Vein endothelial cell (primary cell): Measurements from ENCODE around the gene LCE7A. TPM values are rescaled to one million over a fixed set of nuclear protein-coding genes. Genes with fewer than 3 reads are reported as not detected.

Experiments
- total RNA-seq: library from RNA; depleted of rRNA; stranded (reverse); fragments of >200 nt; gene quantifications from 2 replicates; pipeline ENCODE4 v1.2.3, GENCODE V29; 2012

LCE7A gene, protein sequence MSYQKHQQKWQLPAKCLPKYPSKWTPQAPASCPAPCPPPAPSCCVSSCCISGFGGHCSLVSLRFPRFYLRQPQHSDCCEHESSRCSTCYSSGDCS
- total RNA-seq = not detected in 2 replicates

DNA sequence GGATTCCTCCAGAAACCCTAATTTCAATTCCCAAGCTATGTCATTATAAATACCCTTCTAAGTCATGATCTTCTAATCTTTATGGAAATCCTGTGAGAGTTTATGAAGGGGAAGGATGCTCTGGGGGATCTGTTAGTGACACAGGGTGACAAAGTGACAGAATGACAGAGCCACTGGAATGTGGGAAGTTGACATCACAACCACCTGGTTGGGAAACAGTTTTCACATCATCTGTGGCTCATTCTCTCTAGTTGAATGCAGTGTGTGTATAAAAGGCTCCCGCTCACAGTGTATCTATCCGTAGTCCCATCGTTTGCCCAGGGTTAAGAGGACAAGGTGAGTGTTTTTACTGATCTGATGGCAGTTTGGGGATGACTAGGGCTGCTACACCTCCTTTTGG is at the start of gene LCE7A:
TSS of gene LCE7A (plus strand) at position 301 of the 400 bp plus-strand sequence. CDS start 702 bp downstream, outside the sequence.

DNA sequence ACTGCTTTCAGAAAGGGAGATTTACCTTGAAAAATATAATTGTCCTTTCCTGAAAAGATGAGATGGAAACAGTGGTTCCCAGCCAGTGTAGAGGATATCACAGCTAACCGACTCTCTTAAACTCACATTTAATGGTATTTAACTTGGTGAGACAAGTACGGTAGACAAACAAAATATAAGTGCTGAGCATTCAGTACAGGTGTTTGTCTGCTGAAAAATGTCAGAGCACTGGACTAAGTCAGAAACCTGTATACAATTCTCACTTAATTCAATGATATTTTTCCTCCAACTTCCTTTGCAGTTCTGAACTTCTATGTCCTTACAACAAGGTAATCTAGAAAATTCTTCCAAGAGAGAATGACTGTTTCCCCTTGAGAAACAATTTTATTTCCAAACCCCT is 48.1 kb upstream of the LCE7A start, which contains the start of gene LCE1B:
TSS of gene LCE1B (plus strand) at position 301 of the 400 bp plus-strand sequence. CDS start 476 bp downstream, outside the sequence.

DNA sequence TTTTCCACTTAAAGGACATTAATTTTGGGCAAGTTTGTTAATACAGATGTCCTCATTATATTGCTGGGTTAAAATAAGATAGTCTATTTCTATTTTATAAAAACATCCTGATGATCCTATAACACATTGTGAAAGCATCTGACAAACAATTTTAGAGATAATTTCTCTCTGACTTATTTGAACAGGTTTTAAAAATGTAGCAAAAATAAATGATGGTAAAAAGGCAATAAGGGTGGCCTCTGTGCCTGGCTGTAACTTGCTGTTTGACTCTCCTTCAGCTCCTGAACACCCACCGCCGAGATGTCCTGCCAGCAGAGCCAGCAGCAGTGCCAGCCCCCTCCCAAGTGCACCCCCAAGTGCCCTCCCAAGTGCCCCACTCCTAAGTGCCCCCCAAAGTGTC is 32.6 kb upstream of the LCE7A start, which contains the start of gene LCE1A:
TSS of gene LCE1A (plus strand) at position 301 of the 400 bp plus-strand sequence. CDS start at position 301, 0 bp downstream.

DNA sequence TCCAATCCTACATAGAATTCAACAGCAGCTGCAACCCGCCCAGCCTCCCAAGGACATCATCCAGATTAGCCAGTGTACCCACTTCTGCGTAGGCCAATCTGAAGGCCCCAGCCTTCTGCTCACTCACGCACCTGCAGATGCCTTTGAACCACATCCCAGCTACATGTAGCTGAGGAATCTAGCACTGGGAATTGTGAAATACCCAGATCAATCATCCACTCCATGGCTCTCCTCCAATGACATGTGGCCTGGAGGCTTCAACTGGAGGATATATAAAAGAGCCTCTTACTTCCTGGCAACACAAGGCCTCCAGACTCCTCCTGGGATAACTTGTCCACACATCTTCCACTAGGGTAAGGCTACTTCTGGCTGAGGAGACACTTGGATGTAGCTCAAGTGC is 17.2 kb upstream of the LCE7A start, which contains the start of gene LCE6A:
TSS of gene LCE6A (plus strand) at position 301 of the 400 bp plus-strand sequence. CDS start 665 bp downstream, outside the sequence.

DNA sequence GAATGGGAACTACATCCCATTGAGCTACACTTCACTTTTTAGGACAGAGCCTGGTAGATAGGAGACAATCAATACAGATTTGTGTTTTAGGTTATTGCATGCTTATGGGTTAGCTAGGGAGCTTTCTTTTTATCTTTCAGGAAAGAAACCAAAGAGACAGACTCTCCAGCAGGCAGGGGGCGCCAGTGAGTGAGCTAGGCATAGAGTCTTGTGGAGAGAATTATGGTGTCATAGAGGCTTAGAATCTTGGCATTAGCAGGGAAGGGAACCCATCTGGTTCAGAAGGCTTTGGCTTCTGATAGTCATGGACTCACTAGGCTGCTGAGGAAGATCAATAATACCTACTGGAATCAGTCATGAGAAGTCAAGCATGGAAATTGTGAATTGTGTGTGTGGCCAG is 18.2 kb downstream of the LCE7A start, which contains the start of gene SMCP:
TSS of gene SMCP (plus strand) at position 281 of the 400 bp plus-strand sequence. CDS start 6,101 bp downstream, outside the sequence.

DNA sequence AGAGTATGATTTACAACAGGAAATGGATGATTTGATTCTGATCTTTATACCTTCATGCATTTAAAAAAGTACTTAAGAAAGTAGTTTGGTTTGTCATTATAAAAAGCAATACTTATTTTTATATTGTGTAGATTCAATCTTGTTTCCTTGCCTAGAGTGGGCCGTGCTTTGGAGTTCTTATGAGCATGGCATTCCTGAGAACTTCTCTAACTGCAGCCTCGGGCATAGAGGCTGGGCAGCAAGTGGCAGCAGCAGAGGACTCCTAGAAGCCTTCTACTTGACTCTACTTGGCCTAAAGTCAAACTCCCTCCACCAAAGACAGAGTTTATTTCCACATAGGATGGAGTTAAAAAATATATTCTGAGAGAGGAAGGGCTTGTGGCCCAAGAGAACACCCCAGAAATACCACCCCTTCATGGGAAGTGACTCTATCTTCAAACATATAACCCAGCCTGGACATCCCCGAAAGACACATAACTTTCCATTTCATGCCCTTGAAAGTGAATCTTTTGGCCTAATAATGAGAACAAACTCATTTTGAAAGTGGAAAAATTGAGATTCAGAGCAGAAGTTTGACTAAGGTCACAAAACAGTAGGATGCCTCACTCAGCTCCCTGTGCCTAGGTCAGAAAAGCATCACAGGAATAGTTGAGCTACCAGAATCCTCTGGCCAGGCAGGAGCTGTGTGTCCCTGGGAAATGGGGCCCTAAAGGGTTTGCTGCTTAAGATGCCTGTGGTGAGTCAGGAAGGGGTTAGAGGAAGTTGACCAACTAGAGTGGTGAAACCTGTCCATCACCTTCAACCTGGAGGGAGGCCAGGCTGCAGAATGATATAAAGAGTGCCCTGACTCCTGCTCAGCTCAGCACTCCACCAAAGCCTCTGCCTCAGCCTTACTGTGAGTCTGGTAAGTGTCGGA is 48.1 kb downstream of the LCE7A start, which contains the start of gene IVL:
TSS of gene IVL (plus strand) at position 861 of the 916 bp plus-strand sequence. CDS start 1,252 bp downstream, outside the sequence.

Other genes with a start within 250 kb of the LCE7A start
- gene LCE3B, start 246.2 kb upstream of the LCE7A start, total RNA-seq = not detected in 2 replicates
- not detected in 2 replicates for gene LCE3A, start 236.9 kb upstream of the LCE7A start, total RNA-seq
- gene LCE2D, start 196.6 kb upstream of the LCE7A start, total RNA-seq = not detected in 2 replicates
- gene LCE2C, start 184.7 kb upstream of the LCE7A start, total RNA-seq = not detected in 2 replicates
- not detected in 2 replicates for gene LCE2B, start 173.9 kb upstream of the LCE7A start, total RNA-seq
- not detected in 2 replicates for gene LCE2A, start 161.7 kb upstream of the LCE7A start, total RNA-seq
- not detected in 2 replicates for gene LCE4A, start 151.8 kb upstream of the LCE7A start, total RNA-seq
- not detected in 2 replicates for gene KPRP, start 102.0 kb upstream of the LCE7A start, total RNA-seq
- gene LCE1F, start 84.9 kb upstream of the LCE7A start, total RNA-seq = not detected in 2 replicates
- not detected in 2 replicates for gene LCE1E, start 73.7 kb upstream of the LCE7A start, total RNA-seq
- not detected in 2 replicates for gene LCE1D, start 63.3 kb upstream of the LCE7A start, total RNA-seq
- not detected in 2 replicates for gene LCE1C, start 53.3 kb upstream of the LCE7A start, total RNA-seq
- not detected in 2 replicates for gene LCE1B, start 48.0 kb upstream of the LCE7A start, total RNA-seq
- gene LCE1A, start 32.5 kb upstream of the LCE7A start, total RNA-seq = not detected in 2 replicates
- not detected in 2 replicates for gene LCE6A, start 17.1 kb upstream of the LCE7A start, total RNA-seq
- not detected in 2 replicates for gene SMCP, start 18.3 kb downstream of the LCE7A start, total RNA-seq
- not detected in 2 replicates for gene IVL, start 48.5 kb downstream of the LCE7A start, total RNA-seq
- gene SPRR5, start 87.2 kb downstream of the LCE7A start, total RNA-seq = not detected in 2 replicates
- gene SPRR4, start 110.7 kb downstream of the LCE7A start, total RNA-seq = not detected in 2 replicates
- gene SPRR1A, start 124.1 kb downstream of the LCE7A start, total RNA-seq = not detected in 2 replicates
- not detected in 2 replicates for gene SPRR3, start 141.8 kb downstream of the LCE7A start, total RNA-seq
- gene SPRR1B, start 171.2 kb downstream of the LCE7A start, total RNA-seq = not detected in 2 replicates
- not detected in 2 replicates for gene SPRR2D, start 181.1 kb downstream of the LCE7A start, total RNA-seq
- gene SPRR2A, start 197.5 kb downstream of the LCE7A start, total RNA-seq = not detected in 2 replicates
- gene SPRR2B, start 211.6 kb downstream of the LCE7A start, total RNA-seq = not detected in 2 replicates
- not detected in 2 replicates for gene SPRR2E, start 234.5 kb downstream of the LCE7A start, total RNA-seq